GM21723 (cell line): ENCODE measurements around the gene FXYD3.
"Not testable (repeated sequence)": the region's sequence is repeated elsewhere in the genome, so short reads cannot be mapped to it uniquely, and the experiment has no call there.

Experiments
- ATAC-seq: cut with Tn5 transposase; IDR thresholded peaks from one replicate; pipeline ENCODE4 v1.9.1; 2021; ENCODE audit warnings: mild to moderate bottlenecking, moderate library complexity; ENCODE audit not compliant: unreplicated experiment

The FXYD3 gene

DNA sequence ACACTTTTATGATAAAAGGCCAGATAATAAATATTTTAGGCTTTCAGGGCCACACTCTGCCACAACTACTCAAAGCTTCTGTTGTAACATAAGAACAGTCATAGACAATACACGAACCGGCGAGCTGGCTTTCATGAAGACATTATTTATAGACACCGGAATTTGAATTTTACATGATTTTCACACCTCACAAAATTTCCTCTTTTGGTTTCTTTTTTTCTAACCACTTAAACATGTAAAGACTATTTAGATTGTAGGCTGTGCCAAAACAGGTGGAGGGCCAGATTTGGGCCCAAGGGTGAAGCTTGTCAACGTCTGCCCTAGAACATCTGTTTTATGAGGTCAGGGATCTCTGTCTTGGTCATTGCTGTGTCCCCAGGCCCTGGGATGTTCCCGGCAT is 29.7 kb upstream of the FXYD3 start:
- ATAC-seq, result peak; percentile 55

DNA sequence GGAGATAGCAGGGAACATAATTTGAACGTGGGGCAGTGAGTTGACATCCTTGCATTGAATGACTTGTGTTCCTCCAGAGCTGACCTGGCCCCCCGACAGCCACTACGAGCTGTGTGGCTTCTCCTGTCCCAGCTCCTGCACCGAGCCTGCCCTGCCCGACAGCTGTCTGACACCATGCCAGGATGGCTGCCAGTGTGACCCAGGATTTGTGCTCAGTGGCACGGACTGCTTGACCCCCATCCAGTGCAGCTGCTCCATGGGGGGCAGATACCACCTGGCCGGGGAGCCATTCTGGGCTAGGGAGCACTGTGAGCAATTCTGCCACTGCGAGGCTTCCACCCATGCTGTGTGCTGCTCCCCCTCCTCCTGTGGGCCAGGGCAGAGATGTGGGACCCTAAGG is 29.2 kb upstream of the FXYD3 start:
- no peak for ATAC-seq

DNA sequence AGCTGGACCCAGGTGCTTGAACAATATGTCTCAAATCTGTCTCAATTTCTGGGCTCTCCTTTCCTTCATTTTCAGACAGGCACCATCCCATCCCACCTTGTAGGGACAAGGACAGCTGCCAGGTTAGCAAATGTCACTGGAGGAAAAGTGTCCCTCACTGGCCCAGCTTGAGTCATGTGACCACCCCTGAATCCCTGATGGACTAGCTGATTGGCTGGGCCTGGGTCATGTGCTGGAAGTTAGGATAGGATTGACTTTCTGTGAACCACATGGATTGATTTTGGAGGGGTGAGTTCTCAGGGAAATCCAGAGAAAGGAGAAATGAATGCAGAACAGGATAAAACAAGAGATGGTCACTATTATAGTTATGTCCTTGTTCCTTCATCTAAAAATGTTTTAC is 28.2 kb upstream of the FXYD3 start:
- ATAC-seq, result no peak

DNA sequence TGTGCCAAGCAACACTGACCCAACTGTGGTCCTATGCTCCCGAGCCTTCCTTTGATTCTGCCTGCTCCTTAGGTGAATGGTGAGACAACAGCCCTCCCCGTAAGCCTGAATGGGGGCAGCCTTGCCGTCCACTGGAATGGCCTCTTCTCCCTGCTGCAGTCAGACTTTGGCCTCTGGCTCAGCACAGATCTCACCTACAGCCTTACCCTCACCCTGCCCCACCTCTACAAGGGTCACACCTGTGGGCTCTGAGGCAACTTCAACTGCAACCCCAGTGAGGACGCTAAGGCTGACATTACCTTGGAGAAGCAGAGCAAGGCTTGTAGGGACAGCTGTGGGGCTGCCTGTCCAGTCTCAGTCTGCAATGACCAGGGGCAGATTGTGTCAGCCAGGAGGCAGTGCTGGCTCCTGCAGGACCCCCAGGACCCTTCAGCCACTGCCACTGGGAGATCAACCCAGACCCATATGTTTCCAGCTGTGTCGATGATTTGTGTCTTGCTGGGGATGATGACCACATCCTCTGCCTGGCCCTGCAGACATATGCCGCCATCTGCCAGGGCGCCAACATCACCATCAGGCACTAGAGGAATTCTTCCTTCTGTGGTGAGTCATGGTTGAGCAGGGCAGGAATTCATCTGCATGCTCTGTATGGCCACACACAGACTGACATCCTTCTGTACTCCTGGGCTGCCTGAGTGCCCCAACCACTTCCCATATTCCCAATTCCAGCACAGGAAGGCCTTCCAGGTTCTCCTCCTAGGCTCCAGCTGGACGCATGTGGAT is 27.3 kb upstream of the FXYD3 start:
- ATAC-seq, result no peak

DNA sequence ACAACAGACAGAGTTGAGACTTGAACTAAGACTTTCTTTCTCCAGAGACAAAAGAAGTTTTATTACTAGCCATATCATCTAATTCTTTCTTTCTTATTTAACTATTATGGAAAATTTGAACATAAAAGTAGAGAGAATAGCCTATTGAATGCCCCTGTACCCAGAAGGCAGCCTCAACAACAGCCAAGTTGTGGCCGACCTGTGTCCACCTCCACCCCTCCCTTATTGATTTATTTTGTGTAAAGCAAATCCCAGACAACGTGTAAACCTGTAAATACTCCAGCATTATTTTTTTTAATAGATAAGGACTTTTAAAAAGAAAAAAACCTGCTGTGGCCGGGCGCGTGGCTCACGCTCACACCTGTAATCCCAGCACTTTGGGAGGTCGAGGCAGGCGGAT is 26.1 kb upstream of the FXYD3 start:
- ATAC-seq, result no peak

DNA sequence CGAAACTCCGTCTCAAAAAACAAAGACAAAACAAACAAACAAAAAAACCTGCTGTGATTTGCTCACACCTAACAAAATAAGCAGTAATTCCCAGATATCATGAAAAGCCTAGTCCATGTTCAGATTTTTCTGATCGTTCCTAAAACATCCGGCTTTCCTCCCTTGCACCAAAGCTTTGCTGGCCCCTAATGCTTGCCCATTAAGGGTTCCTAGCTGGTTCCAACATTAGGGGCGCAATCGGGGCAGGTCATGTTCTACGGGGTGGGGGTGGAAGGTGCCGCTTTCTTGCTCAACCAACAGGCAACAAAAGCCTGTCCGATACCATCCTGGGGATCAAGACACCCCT is 25.5 kb upstream of the FXYD3 start:
- ATAC-seq, result no peak

DNA sequence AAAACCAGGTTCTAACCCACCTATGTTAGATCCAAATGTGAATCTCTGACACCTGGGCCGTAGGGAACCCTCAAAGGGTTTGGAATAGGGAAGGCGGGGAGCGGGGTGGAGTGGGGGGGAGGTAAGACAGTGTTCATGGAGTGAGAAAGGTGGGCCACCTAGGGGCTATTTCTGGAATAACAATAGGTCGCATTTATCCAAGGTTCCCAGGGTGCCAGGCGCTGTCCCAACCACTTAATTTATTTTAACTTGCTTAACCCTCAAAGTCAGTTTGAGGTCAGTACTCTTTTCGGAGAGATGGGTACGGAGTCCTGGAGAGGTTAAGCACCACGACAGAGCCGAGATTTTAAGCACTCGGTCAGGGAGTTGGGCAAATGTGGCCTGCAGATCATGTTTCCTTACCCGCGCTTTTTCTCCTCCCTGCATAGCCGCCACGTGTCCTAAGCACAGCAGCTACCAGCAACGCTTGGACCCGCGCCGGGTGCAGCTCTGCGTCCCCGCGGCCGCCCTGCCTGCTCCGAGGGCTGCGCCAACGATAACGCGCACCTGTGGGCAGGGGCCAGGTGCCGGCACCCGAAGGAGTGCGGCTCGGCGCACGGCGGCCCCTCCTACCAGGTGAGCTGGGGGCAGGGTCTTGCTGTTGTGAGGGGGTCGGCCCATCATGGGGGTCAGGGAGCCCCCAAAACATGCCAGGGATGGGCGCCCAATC is 25.0 kb upstream of the FXYD3 start:
- no peak for ATAC-seq

DNA sequence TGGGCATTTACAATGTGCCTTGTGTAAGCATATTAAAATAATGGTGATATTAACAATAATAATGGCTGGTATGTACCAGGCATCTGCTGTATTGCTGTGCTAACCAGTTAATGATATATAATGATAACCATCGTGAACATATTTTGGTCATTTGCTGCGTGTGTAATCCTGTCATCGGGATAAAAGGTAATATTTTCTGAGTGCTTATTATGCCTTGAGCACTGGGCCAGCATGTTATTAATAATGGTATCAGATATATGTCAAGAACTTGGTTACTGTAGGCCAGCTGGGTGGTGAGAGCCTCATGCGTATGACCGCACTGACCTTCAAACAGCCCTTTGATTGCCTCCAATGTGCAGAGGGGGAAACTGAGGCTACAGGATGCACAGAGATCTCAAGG is 22.2 kb upstream of the FXYD3 start:
- ATAC-seq, result no peak

DNA sequence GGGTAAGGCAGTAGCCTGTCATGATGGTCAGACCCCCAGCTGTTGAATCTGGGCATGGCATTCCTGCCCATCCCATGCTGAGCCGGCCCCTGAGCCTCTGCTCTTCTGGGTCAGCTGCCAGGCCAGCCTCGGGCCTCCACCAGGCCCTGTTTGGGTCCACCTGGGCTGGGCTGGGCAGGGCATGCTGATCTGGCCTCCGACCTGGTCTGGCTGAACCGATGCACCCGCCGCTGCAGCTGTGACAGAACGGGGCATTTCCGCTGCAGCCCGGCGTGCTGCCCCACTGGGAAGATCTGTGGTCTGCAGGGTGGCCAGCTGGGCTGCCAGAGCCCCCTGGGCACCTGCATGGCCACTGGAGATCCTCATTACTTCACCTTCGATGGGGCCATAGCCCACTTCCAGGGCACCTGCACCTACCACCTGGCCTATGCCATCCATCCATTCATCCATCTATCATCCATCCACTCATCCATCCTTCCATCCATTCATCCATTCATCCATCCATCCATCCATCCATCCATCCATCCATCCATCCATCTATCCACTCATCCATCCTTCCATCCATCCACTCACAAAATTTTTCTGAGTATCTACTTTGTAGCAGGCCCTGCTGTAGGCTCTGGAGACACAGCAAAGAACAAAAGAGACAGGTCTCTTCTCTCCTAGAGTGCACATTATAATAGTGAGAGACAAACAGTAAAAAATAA is 21.5 kb upstream of the FXYD3 start:
- ATAC-seq, result no peak

DNA sequence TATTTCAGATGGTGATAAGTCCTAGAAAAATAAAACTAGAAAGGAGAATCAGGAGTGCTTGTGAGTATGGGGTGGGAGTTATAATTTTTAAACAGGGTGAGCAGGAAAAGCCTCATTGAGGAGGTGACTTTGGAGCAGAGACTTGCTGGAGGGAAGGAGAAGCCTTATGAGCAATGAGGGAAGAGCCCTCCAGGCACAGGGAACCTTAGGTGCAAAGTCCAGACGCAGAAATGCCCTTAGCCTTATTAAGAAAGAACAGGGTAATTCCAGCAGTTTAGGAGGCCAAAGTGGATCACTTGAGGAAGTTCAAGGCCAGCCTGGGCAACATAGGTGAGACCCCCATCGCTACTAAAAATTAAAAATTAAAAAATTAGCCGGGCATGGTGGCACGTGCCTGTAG is 21.0 kb upstream of the FXYD3 start:
- no peak for ATAC-seq

DNA sequence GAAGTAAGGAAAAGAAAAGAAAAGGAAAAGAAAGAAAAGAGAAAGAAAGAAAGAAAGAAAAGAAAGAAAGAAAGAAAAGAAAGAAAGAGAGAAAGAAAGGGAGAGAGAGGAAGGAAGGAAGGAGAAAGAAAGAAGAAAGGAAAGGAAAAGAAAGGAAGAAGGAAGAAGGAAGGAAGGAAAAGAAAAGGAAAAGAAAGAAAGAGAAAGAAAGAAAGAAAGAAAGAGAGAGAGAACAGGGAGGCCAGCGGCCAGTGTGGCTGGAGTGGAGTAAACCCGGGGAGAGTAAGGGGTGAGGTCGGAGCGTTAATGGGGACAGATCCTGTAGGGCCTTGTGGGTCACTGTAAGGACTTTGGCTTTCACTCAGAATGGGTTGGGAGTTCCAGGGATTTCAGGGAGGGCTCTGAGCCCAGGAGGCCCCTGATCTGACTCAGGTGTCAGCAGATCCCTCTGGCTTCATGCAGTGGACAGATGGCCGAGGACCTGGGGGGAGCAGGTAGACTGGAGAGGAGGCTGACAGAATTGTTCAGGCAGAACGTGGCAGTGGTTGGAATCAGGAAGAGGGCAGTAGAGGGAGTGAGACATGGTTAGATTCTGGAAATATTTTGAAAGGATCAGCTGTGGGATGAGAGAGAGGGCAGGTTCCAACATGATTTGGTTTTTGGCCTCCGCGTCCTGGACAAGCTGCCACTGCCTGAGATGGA is 19.8 kb upstream of the FXYD3 start:
- ATAC-seq, result no peak

DNA sequence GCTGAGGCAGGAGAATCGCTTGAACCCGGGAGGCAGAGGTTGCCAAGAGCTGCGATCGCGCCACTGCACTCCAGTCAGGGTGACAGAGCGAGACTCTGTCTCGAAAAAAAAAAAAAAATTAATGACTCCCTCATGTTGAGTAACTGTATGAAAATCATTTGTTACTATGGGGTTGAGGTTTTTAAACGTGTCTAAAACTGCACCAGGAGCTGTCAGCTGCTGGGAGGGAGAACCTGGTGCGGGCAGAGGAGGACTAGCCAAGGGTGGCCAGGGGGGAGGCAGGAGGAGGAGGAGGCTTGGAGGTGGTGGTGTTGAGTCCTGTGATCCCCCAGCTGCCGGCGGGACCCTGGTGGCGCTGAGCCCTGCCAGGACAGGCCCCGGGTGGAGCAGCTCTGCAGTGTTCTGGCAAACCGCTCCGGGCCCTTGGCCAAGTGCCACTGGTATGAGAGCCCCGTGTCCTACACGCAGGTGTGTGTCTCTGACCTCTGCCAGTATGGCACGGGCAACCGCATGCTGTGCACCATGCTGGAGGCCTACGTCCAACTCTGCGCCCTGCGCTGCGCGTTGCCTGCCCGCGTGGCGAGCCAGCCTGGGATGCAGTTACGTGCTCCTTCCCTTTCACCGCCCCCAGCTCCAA is 17.1 kb upstream of the FXYD3 start:
- no peak for ATAC-seq

DNA sequence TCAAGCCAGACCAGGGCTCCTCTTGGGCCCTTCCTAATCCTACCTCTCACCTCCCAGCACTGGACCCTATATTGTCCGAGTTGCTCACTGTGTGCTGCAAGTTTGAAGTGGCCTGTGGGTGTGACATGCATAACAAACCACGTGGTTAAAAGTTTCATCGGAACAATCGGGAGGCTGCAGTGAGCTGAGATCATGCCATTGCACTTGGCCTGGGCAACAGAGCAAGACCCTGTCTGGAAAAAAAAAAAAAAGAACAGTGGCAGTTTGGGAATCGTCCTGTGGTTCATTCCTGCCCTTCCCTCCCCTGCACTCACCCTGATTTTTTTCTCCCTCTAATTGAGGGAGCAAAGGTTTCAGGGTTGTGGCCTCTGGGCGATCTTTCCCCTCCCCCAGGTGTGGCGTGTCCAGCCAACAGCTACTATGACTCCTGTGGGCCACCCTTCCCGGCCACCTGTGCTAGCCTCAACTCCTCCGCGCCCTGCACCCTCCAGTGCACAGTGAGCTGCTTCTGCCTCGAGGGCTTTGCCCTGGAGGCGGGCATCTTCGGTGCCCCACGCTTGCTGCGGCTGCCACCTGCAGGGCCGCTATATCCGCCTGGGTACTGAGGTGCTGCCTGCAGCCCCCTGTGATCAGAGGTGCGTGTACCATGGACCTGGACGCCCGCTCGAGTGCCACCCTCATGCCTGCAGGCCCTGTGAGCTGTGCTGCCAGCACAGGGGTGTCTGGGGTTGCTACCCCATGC is 16.3 kb upstream of the FXYD3 start:
- ATAC-seq, result no peak

DNA sequence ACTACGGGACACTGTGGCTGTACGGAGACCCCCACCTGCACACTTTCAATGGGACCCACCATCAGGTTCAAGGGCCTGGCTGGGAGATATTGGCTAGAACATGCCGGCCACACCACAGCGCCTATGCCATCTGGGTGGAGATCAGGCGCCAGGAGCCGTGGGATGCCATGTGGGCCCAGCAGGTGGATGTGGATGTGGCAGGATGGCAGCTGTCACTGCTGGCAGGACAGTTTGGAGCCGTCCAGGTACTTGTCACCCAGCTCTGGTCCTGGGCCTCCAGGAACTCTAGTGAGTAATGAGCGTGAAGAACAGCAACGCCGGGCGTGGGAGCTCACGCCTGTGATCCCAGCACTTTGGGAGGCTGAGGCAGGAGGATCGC is 15.7 kb upstream of the FXYD3 start:
- no peak for ATAC-seq

DNA sequence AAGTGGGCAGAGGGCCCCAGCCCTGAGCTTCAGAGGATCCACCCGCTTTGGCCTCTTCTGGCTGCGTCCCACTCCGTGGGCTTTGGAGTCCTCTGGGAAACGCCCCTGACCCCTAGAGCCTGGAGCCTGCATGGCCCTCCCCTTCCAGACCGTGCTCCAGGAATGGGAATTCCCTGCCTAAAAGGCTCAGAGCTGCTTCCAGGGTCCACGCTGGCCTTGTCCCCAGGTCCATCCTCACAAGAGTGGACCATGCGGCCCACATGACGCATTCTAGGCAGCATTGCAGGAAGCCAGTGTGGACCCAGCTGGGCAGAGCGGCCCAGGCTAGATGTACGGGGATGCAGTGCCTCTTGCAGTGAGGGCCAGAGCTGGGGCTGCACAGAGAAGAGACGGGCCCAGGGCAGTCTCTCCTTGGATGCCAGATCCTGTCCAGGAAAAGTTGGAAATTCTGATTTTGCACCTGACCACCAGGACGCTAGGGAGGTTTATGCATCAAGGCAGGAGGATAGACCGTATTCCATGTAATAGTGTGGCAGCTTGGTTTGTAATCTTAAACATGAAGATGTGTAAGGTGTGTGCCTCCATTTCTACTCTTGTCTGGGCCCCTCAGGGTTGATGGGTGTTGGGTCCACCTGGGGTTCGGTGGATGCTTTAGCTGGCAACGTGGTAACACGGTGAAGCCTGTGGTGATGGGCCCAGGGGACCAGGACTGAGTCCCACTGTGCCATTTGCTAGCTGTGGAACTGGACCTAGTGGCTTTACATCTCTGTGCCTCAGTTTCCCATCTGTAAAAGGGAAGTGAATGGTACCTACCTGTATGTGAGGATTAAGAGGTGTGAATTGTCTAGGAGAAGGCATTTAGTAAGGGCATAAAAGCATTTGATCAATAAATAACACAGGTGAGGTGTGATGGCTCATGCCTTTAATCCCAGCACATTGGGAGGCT is 14.8 kb upstream of the FXYD3 start:
- no peak for ATAC-seq

DNA sequence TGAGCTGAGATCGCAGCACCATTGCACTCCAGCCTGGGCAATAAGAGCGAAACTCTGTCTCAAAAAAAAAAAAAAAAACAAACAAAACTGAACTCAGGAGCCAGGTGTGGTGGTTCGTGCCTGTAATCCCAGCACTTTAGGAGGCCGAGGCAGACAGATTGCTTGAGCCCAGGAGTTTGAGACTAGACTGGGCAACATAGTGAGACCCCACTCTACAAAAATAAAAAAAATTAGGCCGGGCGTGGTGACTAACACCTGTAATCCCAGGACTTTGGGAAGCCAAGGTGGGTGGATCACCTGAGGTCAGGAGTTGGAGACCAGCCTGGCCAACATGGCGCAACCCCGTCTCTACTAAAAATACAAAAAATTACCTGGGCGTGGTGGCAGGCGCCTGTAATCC is 13.7 kb upstream of the FXYD3 start:
- not testable (repeated sequence) for ATAC-seq

DNA sequence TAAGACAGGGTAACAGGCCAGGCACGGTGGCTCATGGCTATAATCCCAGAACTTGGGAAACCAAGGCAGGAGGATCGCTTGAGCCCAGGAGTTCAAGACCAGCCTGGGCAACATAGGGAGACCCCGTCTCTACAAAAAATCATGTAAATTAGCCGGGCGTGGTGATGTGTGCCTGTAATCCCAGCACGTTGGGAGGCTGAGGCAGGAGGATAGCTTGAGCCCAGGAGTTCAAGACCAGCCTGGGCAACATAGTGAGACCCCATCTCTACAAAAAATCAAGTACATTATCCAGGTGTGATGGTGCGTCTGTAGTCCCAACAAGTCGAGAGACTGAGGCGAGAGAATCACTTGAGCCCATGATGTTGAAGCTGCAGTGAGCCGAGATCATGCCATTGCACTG is 12.0 kb upstream of the FXYD3 start:
- ATAC-seq, result not testable (repeated sequence)

DNA sequence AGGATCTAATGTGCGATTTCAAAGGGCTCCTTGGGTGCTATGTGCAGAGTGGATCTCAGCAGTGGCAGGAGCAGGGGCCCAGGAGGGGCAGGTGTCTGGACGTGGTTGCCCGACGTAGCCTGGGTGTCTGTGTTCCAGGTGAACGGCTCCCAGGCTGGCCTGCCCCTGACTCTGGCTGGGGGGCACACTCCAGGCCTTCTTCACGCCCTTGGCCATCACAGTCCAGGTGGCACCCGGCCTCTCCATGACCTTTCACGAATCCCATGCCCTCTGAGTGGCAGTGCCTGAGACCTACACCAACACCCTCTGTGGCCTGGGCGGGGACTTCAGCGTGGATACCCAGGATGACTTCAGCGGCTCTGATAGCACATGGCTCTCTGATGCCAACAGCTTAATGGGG is 11.3 kb upstream of the FXYD3 start:
- no peak for ATAC-seq

DNA sequence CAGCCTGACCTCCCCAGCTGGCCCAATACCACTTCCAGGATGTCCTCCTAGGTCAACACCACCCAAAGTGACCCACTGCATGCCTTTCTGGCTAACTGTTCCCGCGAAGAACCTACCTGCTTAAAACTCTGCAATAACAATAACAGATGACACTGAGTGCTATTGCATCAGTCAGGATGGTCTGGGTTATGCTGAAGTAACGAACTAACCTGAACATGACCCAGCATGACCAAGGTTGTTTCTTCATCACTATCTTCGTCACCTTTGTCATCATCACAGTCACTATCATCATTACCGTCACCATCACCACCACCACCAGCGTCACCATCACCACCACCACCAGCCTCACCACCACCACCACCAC is 10.6 kb upstream of the FXYD3 start:
- no peak for ATAC-seq
